GM12875 (cell line): ENCODE measurements around the gene FAM24A.

Experiments used
- H3K4me3 ChIP-seq: one replicate; pipeline ENCODE4 v1.5.1; 2011; ENCODE audit warnings: low read depth, low read length, control low read depth
- TF ChIP-seq, protein P1 (sequence below): IDR thresholded peaks from 2 replicates; pipeline ENCODE4 v1.5.1; 2011; ENCODE audit warnings: low read depth, mild to moderate bottlenecking, control low read depth, inconsistent platforms, low read length, moderate library complexity, borderline replicate concordance; ENCODE audit not compliant: insufficient read depth

FAM24A gene

GRCh38 chr10:122939856-122940543, 29.6 kb downstream of the FAM24A start:
- no peak overlapping the region for H3K4me3 ChIP-seq
- TF ChIP-seq, protein P1, sequence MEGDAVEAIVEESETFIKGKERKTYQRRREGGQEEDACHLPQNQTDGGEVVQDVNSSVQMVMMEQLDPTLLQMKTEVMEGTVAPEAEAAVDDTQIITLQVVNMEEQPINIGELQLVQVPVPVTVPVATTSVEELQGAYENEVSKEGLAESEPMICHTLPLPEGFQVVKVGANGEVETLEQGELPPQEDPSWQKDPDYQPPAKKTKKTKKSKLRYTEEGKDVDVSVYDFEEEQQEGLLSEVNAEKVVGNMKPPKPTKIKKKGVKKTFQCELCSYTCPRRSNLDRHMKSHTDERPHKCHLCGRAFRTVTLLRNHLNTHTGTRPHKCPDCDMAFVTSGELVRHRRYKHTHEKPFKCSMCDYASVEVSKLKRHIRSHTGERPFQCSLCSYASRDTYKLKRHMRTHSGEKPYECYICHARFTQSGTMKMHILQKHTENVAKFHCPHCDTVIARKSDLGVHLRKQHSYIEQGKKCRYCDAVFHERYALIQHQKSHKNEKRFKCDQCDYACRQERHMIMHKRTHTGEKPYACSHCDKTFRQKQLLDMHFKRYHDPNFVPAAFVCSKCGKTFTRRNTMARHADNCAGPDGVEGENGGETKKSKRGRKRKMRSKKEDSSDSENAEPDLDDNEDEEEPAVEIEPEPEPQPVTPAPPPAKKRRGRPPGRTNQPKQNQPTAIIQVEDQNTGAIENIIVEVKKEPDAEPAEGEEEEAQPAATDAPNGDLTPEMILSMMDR: no peak

- TF ChIP-seq, protein P1: no peak
- H3K4me3 ChIP-seq: no peak overlapping the region
Measured at GRCh38 chr10:122949296-122949695, 38.9 kb downstream of the FAM24A start.

GRCh38 chr10:122953902-122954730, 43.7 kb downstream of the FAM24A start, which contains the start of gene C10orf88:
Gene C10orf88, minus strand, starts transcription at chr10:122954227. Its CDS starts 49 bp downstream, at chr10:122954178.
- H3K4me3 ChIP-seq: peak within 1 kb of the TSS; percentile 80
- TF ChIP-seq, protein P1: no peak

GRCh38 chr10:122954731-122955050, 44.3 kb downstream of the FAM24A start:
- peak overlapping the region; percentile 18 for H3K4me3 ChIP-seq
- TF ChIP-seq, protein P1: no peak

GRCh38 chr10:122955892-122956291, 45.5 kb downstream of the FAM24A start:
- no peak overlapping the region for H3K4me3 ChIP-seq
- TF ChIP-seq, protein P1: no peak

DNA sequence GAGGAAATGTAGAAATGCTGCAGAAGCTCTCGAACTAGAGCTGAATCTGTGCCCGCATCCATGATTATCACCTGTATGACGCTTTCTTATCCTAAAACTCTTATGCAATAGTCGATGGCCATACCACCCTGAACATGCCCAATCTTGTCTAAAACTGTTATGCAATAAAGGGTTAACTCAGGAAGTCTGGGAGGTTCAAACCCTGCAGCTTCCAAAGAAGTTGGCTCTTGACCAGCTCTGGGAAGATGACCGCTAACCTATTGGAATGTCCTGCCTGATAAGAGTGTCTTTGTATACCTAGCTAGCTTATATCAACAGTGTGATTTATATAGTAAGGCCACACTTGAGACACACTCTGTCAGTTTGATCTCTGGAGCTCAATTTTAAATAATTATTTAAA, 47.1 kb downstream of the FAM24A start:
- TF ChIP-seq, protein P1: no peak
- no peak overlapping the region for H3K4me3 ChIP-seq
